HepG2 (cell line): Measurements from ENCODE around the gene NCBP2.

Experiments
- ESRRA ChIP-seq: sonication (generic); formaldehyde crosslinking; IDR thresholded peaks from 2 replicates; pipeline ENCODE4 v1.5.1; 2020; ENCODE audit warnings: mild to moderate bottlenecking, low read depth, missing genetic modification reagents
- FOXM1 ChIP-seq: sonication (generic); formaldehyde crosslinking; IDR thresholded peaks from 2 replicates; pipeline ENCODE4 v1.5.0; 2020; ENCODE audit warnings: missing genetic modification reagents
- ZNF263 ChIP-seq: sonication (generic); formaldehyde crosslinking; IDR thresholded peaks from 2 replicates; pipeline ENCODE4 v1.4.0; 2020; ENCODE audit warnings: missing genetic modification reagents
- ZNF674 ChIP-seq: sonication (generic); formaldehyde crosslinking; IDR thresholded peaks from 2 replicates; pipeline ENCODE4 v1.5.0; 2020; ENCODE audit warnings: low read depth, mild to moderate bottlenecking, missing genetic modification reagents
- TF ChIP-seq, protein P1 (sequence below): sonication (generic); formaldehyde crosslinking; IDR thresholded peaks from 2 replicates; pipeline ENCODE4 v1.5.0; 2020; ENCODE audit warnings: mild to moderate bottlenecking, missing genetic modification reagents, moderate library complexity

DNA sequence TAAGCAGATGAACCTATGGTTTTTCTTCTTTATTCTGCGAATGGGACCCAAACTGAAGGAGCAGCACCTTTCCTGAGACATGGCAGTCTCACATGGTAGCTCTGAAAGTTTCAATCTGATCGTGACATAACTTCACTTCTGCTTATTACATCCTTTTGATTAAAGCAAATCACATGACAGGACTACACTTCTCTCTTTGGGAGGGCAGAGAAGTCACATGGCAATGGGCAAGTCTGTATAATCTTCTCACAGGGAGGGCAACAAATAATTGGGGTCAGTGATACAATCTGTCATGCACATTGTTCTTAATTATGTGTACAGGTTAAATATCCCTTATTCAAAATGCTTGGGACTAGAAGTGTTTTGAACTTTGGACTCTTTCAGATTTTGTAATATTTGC lies 21.6 kb downstream of the NCBP2 start:
- TF ChIP-seq ESRRA (CRISPR knock-in tag) = no peak
- TF ChIP-seq ZNF263 (CRISPR knock-in tag) = no peak
- TF ChIP-seq, protein P1, sequence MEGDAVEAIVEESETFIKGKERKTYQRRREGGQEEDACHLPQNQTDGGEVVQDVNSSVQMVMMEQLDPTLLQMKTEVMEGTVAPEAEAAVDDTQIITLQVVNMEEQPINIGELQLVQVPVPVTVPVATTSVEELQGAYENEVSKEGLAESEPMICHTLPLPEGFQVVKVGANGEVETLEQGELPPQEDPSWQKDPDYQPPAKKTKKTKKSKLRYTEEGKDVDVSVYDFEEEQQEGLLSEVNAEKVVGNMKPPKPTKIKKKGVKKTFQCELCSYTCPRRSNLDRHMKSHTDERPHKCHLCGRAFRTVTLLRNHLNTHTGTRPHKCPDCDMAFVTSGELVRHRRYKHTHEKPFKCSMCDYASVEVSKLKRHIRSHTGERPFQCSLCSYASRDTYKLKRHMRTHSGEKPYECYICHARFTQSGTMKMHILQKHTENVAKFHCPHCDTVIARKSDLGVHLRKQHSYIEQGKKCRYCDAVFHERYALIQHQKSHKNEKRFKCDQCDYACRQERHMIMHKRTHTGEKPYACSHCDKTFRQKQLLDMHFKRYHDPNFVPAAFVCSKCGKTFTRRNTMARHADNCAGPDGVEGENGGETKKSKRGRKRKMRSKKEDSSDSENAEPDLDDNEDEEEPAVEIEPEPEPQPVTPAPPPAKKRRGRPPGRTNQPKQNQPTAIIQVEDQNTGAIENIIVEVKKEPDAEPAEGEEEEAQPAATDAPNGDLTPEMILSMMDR (CRISPR knock-in tag) = no peak
- no peak for TF ChIP-seq ZNF674 (CRISPR knock-in tag)
- TF ChIP-seq FOXM1 = no peak
